ENCODE data around the gene BMAL2.

Gene BMAL2

GRCh38 chr12:27359578-27360340, 27.1 kb downstream of the BMAL2 start:
- DNase-seq (ENCODE audit: low spot score) = no peak

DNA sequence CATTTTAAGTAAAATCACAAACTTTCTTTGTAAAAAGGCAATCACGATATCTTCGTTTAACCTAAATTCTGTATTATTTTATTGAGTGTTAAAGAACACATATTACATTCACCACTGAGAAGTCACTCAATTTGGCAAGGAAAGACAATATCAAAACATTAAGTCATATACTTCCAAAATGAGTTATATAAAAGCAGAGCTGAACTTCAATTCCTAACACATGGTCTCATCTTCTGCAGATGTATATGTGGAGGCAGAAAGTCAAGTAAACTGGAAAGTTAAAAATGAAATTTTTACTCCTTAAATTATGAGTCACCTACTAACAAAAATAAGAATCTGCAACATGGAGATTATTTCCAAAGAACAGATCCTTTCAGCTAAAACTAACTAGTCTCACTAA, 28.7 kb downstream of the BMAL2 start:
- no peak for DNase-seq (ENCODE audit: low spot score)

- no peak for DNase-seq (ENCODE audit: low spot score)
These were observed 34.0 kb downstream of the BMAL2 start for GRCh38 chr12:27366621-27367020.

DNA sequence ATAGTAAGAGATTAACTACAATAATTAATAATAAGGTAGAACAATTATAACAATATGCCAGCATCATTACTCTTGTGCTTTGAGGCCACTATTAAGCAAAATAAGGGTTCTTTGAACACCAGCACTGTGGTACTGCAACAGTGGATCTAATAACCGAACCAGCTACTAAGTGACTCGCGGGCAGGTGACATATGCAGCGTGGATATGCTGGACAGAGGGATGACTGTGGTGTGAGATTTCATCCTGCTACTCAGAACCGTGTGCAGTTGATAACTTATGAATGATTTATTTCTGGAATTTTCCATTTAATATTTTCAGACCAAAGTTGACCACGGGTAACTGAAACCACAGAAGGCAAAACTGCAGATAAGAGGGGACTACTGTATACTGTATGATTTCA, 34.4 kb downstream of the BMAL2 start:
- no peak for DNase-seq (ENCODE audit: low spot score)

DNA sequence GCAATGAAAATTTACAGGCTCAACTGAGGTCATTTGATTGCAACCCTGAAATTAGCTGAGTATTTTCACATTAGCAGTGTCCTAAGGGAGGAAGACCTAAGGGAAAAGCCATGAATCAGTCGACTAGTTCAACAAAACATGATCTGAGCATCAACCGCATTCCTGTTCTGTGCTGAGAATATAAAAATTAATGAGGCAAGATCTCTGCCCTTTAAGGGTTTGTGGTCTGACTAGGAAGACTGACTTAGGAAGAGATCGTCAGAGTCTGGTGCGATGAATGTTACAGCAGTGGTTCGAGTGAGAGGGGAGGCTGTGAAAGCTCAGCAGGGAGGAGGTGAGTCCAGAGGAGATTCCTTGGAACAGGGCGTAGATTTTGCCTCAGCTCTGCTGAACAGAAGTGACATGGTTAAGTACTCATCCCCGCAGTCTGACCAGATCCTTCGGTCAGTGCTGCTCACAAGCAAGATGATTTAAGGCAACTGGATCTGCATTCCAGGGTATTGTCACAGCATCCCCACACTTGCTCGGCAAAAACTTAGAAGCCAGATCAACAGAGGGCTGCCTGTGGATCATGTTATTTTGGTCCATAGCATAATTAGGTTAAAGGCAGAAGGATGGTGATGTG, 49.6 kb downstream of the BMAL2 start:
- no peak for DNase-seq (ENCODE audit: low spot score)

Measured in CD4-positive, alpha-beta T cell treated with Interleukin-15 for 4 hours (primary cell).